PC-9 (cell line): ENCODE data around the gene PLPP6.

Experiments
- CTCF ChIP-seq: fragments of 200-600 bp; sonication (generic); conservative IDR thresholded peaks from 2 replicates; pipeline ENCODE4 v1.6.1; 2017; ENCODE audit warnings: mixed run types, antibody characterized with exemption, mild to moderate bottlenecking, moderate library complexity
- EZH2 ChIP-seq: fragments of 200-600 bp; sonication (generic); IDR thresholded peaks from 2 replicates; pipeline ENCODE4 v1.8.0; 2017; ENCODE audit warnings: antibody characterized with exemption, low read depth

- TF ChIP-seq CTCF = no peak
- no peak for TF ChIP-seq EZH2
These were observed 483 bp upstream of the PLPP6 start for GRCh38 chr9:4661611-4662010.
